Mammary epithelial cell (primary cell): ENCODE data around the gene HSH2D.

Source experiments
- EZH2 ChIP-seq: IDR thresholded peaks from 2 replicates; pipeline ENCODE4 v1.6.1; 2012; ENCODE audit warnings: low read length, inconsistent platforms, borderline replicate concordance
- TF ChIP-seq, protein P1 (sequence below), 2 donors: IDR thresholded peaks in 1 of 2; conservative IDR thresholded peaks in 1 of 2; 2 replicates each; pipeline ENCODE4 v1.5.1; 2011 to 2012; ENCODE audit warnings: inconsistent platforms in 2 of 2, low read length in 2 of 2, mild to moderate bottlenecking in 2 of 2, control low read depth in 1 of 2, low read depth in 1 of 2; ENCODE audit not compliant: insufficient read depth in 1 of 2; ENCODE audit errors: extremely low read depth in 1 of 2

- TF ChIP-seq, protein P1, sequence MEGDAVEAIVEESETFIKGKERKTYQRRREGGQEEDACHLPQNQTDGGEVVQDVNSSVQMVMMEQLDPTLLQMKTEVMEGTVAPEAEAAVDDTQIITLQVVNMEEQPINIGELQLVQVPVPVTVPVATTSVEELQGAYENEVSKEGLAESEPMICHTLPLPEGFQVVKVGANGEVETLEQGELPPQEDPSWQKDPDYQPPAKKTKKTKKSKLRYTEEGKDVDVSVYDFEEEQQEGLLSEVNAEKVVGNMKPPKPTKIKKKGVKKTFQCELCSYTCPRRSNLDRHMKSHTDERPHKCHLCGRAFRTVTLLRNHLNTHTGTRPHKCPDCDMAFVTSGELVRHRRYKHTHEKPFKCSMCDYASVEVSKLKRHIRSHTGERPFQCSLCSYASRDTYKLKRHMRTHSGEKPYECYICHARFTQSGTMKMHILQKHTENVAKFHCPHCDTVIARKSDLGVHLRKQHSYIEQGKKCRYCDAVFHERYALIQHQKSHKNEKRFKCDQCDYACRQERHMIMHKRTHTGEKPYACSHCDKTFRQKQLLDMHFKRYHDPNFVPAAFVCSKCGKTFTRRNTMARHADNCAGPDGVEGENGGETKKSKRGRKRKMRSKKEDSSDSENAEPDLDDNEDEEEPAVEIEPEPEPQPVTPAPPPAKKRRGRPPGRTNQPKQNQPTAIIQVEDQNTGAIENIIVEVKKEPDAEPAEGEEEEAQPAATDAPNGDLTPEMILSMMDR (conservative IDR thresholded peaks at IDR 0.05 in 1 of 2, IDR thresholded peaks at IDR 0.05 in 1 of 2; ENCODE audit: extremely low read depth in 1 of 2, insufficient read depth in 1 of 2, low read depth in 1 of 2, low read length in 2 of 2) = no peak
- no peak for TF ChIP-seq EZH2
These were observed 9.7 kb upstream of the HSH2D start for GRCh38 chr19:16133818-16134217.
